HCT116 (cell line): ENCODE results near the gene RACK1. TPM values are rescaled to one million over a fixed set of nuclear protein-coding genes. Genes with fewer than 3 reads are reported as not detected.

ENCODE experiments used
- ATAC-seq: fragments of 200-7000 bp; cut with Tn5 transposase; 2 replicates; pipeline ENCODE4 v1.9.1; 2020; ENCODE audit warnings: mild to moderate bottlenecking, moderate library complexity
- BruUV-seq: library from RNA; stranded (reverse); fragments of 400-500 nt; replicated peaks from 2 replicates; lab custom pipeline; 2021; lab: Mats Ljungman, UMichigan
- CTCF ChIA-PET: fragments of 300-600 bp; sonication (Branson Sonifier 250); formaldehyde crosslinking; loops from one replicate; lab custom pipeline; 2021; ENCODE audit warnings: antibody characterized with exemption; lab: Charles Lee
- POLR2A ChIA-PET: fragments of 300-600, 350-600 bp; sonication (Branson Sonifier 250); formaldehyde crosslinking; loops from one replicate; lab custom pipeline; 2021; ENCODE audit warnings: antibody characterized with exemption; lab: Charles Lee
- RAD21 ChIA-PET, 2 experiments: fragments of 300-600 bp; sonication (Branson Sonifier 250); formaldehyde crosslinking; loops; one replicate each; lab custom pipeline; 2023; ENCODE audit warnings: low total read pairs in 2 of 2; ENCODE audit not compliant: uncharacterized antibody in 2 of 2, unreplicated experiment in 2 of 2, low non-redundant PET in 1 of 2; lab: Charles Lee
- DNase-seq: peaks from one replicate; pipeline ENCODE4 v3.0.0-alpha.2; 2010; ENCODE audit warnings: low read depth, low spot score
- H2AFZ ChIP-seq: fragments of 200-600 bp; shearing (Covaris generic), sonication (generic); 2 replicates; pipeline ENCODE4 v1.6.1; 2017; ENCODE audit warnings: low read depth, mixed run types, mixed read lengths, antibody characterized with exemption, low read length; ENCODE audit not compliant: poor library complexity, severe bottlenecking
- H3K27ac ChIP-seq: 2 replicates; pipeline ENCODE4 v1.5.1; 2012; ENCODE audit warnings: low read depth, low read length
- H3K27me3 ChIP-seq: fragments of 200-600 bp; sonication (generic); 2 replicates; pipeline ENCODE4 v1.6.1; 2016; ENCODE audit warnings: mixed run types, low read length, mixed read lengths; ENCODE audit not compliant: insufficient read depth
- H3K36me3 ChIP-seq, 2 experiments: fragments of 200-500 bp in 1 of 2; fragments of 200-600 bp in 1 of 2; sonication (Bioruptor generic) in 1 of 2; sonication (generic) in 1 of 2; 2 replicates each; pipeline versions ENCODE4 v1.5.1 to v1.6.1; 2014 to 2016; ENCODE audit warnings: low read length in 2 of 2, inconsistent platforms in 1 of 2, mixed read lengths in 1 of 2, mixed run types in 1 of 2; ENCODE audit not compliant: insufficient read depth in 2 of 2, control insufficient read depth in 1 of 2
- H3K4me1 ChIP-seq, 2 experiments: fragments of 200-600 bp in 1 of 2; sonication (generic) in 1 of 2; 2 replicates each; pipeline versions ENCODE4 v1.5.1 to v1.6.1; 2012 to 2017; ENCODE audit warnings: low read length in 2 of 2, inconsistent platforms in 1 of 2, mild to moderate bottlenecking in 1 of 2, mixed read lengths in 1 of 2, mixed run types in 1 of 2, moderate library complexity in 1 of 2; ENCODE audit not compliant: insufficient read depth in 2 of 2, control insufficient read depth in 1 of 2
- H3K4me2 ChIP-seq: fragments of 200-600 bp; sonication (generic); 2 replicates; pipeline ENCODE4 v1.6.1; 2017; ENCODE audit warnings: mixed run types, low read length, mixed read lengths
- H3K4me3 ChIP-seq, 2 experiments: fragments of 200-600 bp in 1 of 2; sonication (generic) in 1 of 2; replicated peaks in 1 of 2; 2 replicates each; pipeline ENCODE4 v1.5.1; 2011 to 2016; ENCODE audit warnings: low read length in 2 of 2, control low read depth in 1 of 2, low read depth in 1 of 2, mild to moderate bottlenecking in 1 of 2, mixed read lengths in 1 of 2, mixed run types in 1 of 2
- H3K79me2 ChIP-seq: fragments of 200-600 bp; sonication (generic); 2 replicates; pipeline ENCODE4 v1.6.1; 2017; ENCODE audit warnings: mild to moderate bottlenecking, mixed run types, low read length, moderate library complexity, mixed read lengths; ENCODE audit not compliant: insufficient read depth
- H3K9ac ChIP-seq: fragments of 200-600 bp; sonication (generic); 2 replicates; pipeline ENCODE4 v1.6.1; 2016; ENCODE audit warnings: low read length, mixed read lengths
- H3K9me2 ChIP-seq: fragments of 200-600 bp; sonication (generic), shearing (Covaris generic); 2 replicates; pipeline ENCODE4 v1.6.1; 2017; ENCODE audit warnings: mixed run types, mild to moderate bottlenecking, moderate library complexity; ENCODE audit not compliant: insufficient read depth
- H3K9me3 ChIP-seq, 2 experiments: fragments of 200-500 bp in 1 of 2; fragments of 200-600 bp in 1 of 2; sonication (Bioruptor generic) in 1 of 2; sonication (generic) in 1 of 2; 2 replicates each; pipeline ENCODE4 v1.6.1; 2014 to 2017; ENCODE audit warnings: low read length in 2 of 2, mixed read lengths in 2 of 2, inconsistent platforms in 1 of 2, low read depth in 1 of 2, mild to moderate bottlenecking in 1 of 2, mixed run types in 1 of 2, moderate library complexity in 1 of 2; ENCODE audit not compliant: control insufficient read depth in 1 of 2, insufficient read depth in 1 of 2
- H4K20me1 ChIP-seq: fragments of 200-600 bp; sonication (generic), shearing (Covaris generic); 2 replicates; pipeline ENCODE4 v1.6.1; 2017; ENCODE audit warnings: mixed run types, mild to moderate bottlenecking, moderate library complexity; ENCODE audit not compliant: insufficient read depth
- CBX3 ChIP-seq: IDR thresholded peaks from 2 replicates; pipeline ENCODE4 v1.6.1; 2012; ENCODE audit warnings: low read depth
- CEBPB ChIP-seq: IDR thresholded peaks from 2 replicates; pipeline ENCODE4 v1.6.1; 2012; ENCODE audit warnings: low read depth
- EZH2 ChIP-seq: fragments of 200-600 bp; sonication (generic); IDR thresholded peaks from 2 replicates; pipeline ENCODE4 v1.6.1; 2017; ENCODE audit warnings: antibody characterized with exemption, mixed run types
- EZH2phosphoT487 ChIP-seq: fragments of 200-600 bp; IDR thresholded peaks from 2 replicates; pipeline ENCODE4 v1.6.1; 2018; ENCODE audit warnings: antibody characterized with exemption, borderline replicate concordance
- JUND ChIP-seq: IDR thresholded peaks from 2 replicates; pipeline ENCODE4 v1.6.1; 2012
- MAX ChIP-seq: IDR thresholded peaks from 2 replicates; pipeline ENCODE4 v1.6.1; 2012
- POLR2A ChIP-seq: IDR thresholded peaks from 2 replicates; pipeline ENCODE4 v1.7.0; 2011; ENCODE audit warnings: borderline replicate concordance; ENCODE audit not compliant: insufficient read depth, insufficient read length; ENCODE audit errors: extremely low read depth
- POLR2AphosphoS5 ChIP-seq: IDR thresholded peaks from 2 replicates; pipeline ENCODE4 v1.6.1; 2011; ENCODE audit warnings: mild to moderate bottlenecking, low read depth, low read length, moderate library complexity
- RAD21 ChIP-seq: IDR thresholded peaks from 2 replicates; pipeline ENCODE4 v1.6.1; 2012; ENCODE audit warnings: low read depth, mild to moderate bottlenecking
- SIN3A ChIP-seq: IDR thresholded peaks from 2 replicates; pipeline ENCODE4 v1.6.1; 2012; ENCODE audit warnings: low read depth
- YY1 ChIP-seq: IDR thresholded peaks from 2 replicates; pipeline ENCODE4 v1.6.1; 2011; ENCODE audit warnings: low read length, low read depth, moderate library complexity, mild to moderate bottlenecking; ENCODE audit not compliant: insufficient replicate concordance; ENCODE audit errors: extremely low read depth
- ZFX ChIP-seq: fragments of 450-650 bp; IDR thresholded peaks from 2 replicates; pipeline ENCODE4 v1.6.1; 2017
- intact Hi-C: fragments of 100-400 bp; cut with micrococcal nuclease; formaldehyde crosslinking; loops from 2 replicates; pipeline ENCODE4 v1.10.0; 2022
- total RNA-seq: library from RNA; stranded (reverse); gene quantifications from one replicate; pipeline ENCODE4 v1.2.1, GENCODE V29; 2021; ENCODE audit not compliant: unreplicated experiment
- TF ChIP-seq, protein P1 (sequence below), 3 experiments: fragments of 200-600 bp in 1 of 3; sonication (generic) in 1 of 3; IDR thresholded peaks in 2 of 3; conservative IDR thresholded peaks in 1 of 3; 2 replicates each; pipeline ENCODE4 v1.5.1; 2012 to 2017; ENCODE audit warnings: low read depth in 2 of 3, low read length in 2 of 3, antibody characterized with exemption in 1 of 3, borderline replicate concordance in 1 of 3, control low read depth in 1 of 3, mild to moderate bottlenecking in 1 of 3, mixed read lengths in 1 of 3, mixed run types in 1 of 3, moderate library complexity in 1 of 3; ENCODE audit not compliant: insufficient read depth in 1 of 3
- TF ChIP-seq, protein P2 (sequence below): IDR thresholded peaks from 2 replicates; pipeline ENCODE4 v1.6.1; 2012

The RACK1 gene
- total RNA-seq, 1 experiment from 2014 or later = 2,432 TPM

DNA sequence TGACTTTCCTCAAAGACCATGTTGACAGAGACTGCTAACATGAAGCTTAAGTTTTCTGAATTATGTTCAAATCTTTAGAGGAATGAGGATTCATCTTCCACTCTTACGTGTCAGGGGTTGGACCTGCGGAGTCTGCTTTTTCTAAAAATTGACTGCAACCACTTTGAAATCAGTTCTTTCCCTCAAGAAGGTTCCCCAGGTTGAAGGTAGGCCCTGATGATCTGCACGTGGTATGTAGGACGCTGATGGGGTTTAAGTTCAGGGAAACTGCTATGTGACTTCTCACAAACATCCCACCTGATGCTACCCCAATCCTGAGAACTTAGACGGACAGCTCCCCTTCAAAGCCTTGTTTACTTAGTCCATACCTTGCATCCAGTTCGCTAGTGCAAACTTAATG, 7.2 kb downstream of the RACK1 start:
- ChIA-PET POLR2A (interaction anchor here (0.9 kb wide), 1 partner anchor 49 kb away, joined by 3 read pairs; no protein-coding TSS in a partner anchor), CTCF (no interaction called here), RAD21 (no interaction called here)
- no peak for DNase-seq
- intact Hi-C loops = no loop called here
- Histone ChIP-seq H3K36me3 (peaks cover 45 to 66% of the 10 kb centered on the region in 2 experiments), H3K9me2 (no peaks in the 10 kb centered on the region), H3K27ac (no peak overlapping the region), H3K9ac (no peak overlapping the region), H4K20me1 (peaks cover 45% of the 10 kb centered on the region; the same call in 1 of the 2 replicates), H3K9me3 (no peaks in the 10 kb centered on the region), H3K4me2 (no peak overlapping the region), H2AFZ (no peak overlapping the region), H3K79me2 (peaks cover 48% of the 10 kb centered on the region), H3K4me3 (no peak overlapping the region), H3K4me1 (peaks cover 0 to 6% of the 10 kb centered on the region in 2 experiments; a peak in 2 of 4 replicates), H3K27me3 (no peaks in the 10 kb centered on the region)
- ATAC-seq = no peak
- BruUV-seq = no TSS peak
- no peak for TF ChIP-seq ZFX
- no peak for TF ChIP-seq CEBPB
- no peak for TF ChIP-seq POLR2A
- TF ChIP-seq, protein P1, sequence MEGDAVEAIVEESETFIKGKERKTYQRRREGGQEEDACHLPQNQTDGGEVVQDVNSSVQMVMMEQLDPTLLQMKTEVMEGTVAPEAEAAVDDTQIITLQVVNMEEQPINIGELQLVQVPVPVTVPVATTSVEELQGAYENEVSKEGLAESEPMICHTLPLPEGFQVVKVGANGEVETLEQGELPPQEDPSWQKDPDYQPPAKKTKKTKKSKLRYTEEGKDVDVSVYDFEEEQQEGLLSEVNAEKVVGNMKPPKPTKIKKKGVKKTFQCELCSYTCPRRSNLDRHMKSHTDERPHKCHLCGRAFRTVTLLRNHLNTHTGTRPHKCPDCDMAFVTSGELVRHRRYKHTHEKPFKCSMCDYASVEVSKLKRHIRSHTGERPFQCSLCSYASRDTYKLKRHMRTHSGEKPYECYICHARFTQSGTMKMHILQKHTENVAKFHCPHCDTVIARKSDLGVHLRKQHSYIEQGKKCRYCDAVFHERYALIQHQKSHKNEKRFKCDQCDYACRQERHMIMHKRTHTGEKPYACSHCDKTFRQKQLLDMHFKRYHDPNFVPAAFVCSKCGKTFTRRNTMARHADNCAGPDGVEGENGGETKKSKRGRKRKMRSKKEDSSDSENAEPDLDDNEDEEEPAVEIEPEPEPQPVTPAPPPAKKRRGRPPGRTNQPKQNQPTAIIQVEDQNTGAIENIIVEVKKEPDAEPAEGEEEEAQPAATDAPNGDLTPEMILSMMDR (IDR thresholded peaks at IDR 0.05 in 2 of 3, conservative IDR thresholded peaks at IDR 0.05 in 1 of 3; ENCODE audit: borderline replicate concordance in 1 of 3, insufficient read depth in 1 of 3, low read depth in 2 of 3, low read length in 2 of 3) = no peak
- TF ChIP-seq RAD21 = no peak
- no peak for TF ChIP-seq CBX3
- no peak for TF ChIP-seq MAX
- no peak for TF ChIP-seq JUND
- no peak for TF ChIP-seq YY1
- TF ChIP-seq SIN3A = no peak
- TF ChIP-seq, protein P2, sequence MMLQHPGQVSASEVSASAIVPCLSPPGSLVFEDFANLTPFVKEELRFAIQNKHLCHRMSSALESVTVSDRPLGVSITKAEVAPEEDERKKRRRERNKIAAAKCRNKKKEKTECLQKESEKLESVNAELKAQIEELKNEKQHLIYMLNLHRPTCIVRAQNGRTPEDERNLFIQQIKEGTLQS = no peak
- TF ChIP-seq POLR2AphosphoS5 = no peak
- no peak for TF ChIP-seq EZH2phosphoT487
- TF ChIP-seq EZH2 = no peak
- TF ChIP-seq, all 23 proteins: peak for 0
